Duodenal mucosa (tissue), 2 donors: ENCODE results near the gene ERCC6.

ENCODE experiments used
- H3K27ac ChIP-seq: one replicate; pipeline ENCODE4 v1.7.0; 2013; ENCODE audit warnings: low read depth, low read length
- H3K27me3 ChIP-seq, 2 donors: one replicate each; pipeline ENCODE4 v1.7.0; 2013; ENCODE audit warnings: low read length in 2 of 2, control low read depth in 1 of 2; ENCODE audit not compliant: insufficient read depth in 2 of 2, control insufficient read depth in 1 of 2
- H3K36me3 ChIP-seq, 2 donors: one replicate each; pipeline ENCODE4 v1.7.0; 2013; ENCODE audit warnings: low read length in 2 of 2, control low read depth in 1 of 2; ENCODE audit not compliant: insufficient read depth in 2 of 2, control insufficient read depth in 1 of 2
- H3K4me1 ChIP-seq, 2 donors: one replicate each; pipeline ENCODE4 v1.7.0; 2013; ENCODE audit warnings: low read length in 2 of 2, control low read depth in 1 of 2; ENCODE audit not compliant: insufficient read depth in 2 of 2, control insufficient read depth in 1 of 2
- H3K4me3 ChIP-seq, 2 donors: one replicate each; pipeline ENCODE4 v1.7.0; 2013; ENCODE audit warnings: low read length in 2 of 2, low read depth in 1 of 2
- H3K9ac ChIP-seq, 2 donors: one replicate each; pipeline ENCODE4 v1.7.0; 2013; ENCODE audit warnings: low read length in 2 of 2, low read depth in 1 of 2
- H3K9me3 ChIP-seq, 2 donors: one replicate each; pipeline ENCODE4 v1.7.0; 2013; ENCODE audit warnings: low read length in 2 of 2, control low read depth in 1 of 2; ENCODE audit not compliant: control insufficient read depth in 1 of 2

The ERCC6 gene

GRCh38 chr10:49528977-49529506 lies 9.9 kb downstream of the ERCC6 start:
- Histone ChIP-seq H3K9me3 (no peaks in the 10 kb centered on the region), H3K27ac (no peak overlapping the region), H3K4me1 (no peaks in the 10 kb centered on the region), H3K36me3 (peaks cover 36 to 84% of the 10 kb centered on the region in 2 donors), H3K27me3 (no peaks in the 10 kb centered on the region), H3K9ac (no peak overlapping the region), H3K4me3 (no peak overlapping the region)

DNA sequence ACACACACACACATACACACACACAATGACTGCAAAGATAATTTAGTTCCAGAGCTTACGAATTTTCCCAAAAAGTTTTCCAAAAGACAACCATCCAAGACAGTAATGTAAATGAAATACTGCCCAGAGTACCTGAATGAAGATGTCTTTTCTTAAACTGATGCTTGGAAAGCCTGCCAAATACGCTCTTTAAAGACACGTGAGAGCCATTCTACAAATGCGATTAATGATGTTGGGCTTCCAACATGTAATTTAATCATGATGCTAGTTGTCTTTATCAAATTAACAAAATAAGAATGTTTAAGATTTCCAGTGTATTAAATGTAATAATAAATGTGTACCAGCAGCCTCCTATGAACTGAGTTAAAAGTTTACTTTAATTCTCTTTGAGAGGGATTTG lies 11.1 kb downstream of the ERCC6 start:
- H3K27ac ChIP-seq = no peak overlapping the region
- no peaks in the 10 kb centered on the region for H3K27me3 ChIP-seq
- no peak overlapping the region for H3K4me3 ChIP-seq
- H3K9ac ChIP-seq = no peak overlapping the region
- H3K4me1 ChIP-seq = no peaks in the 10 kb centered on the region
- H3K36me3 ChIP-seq = peaks cover 36 to 87% of the 10 kb centered on the region in 2 donors
- H3K9me3 ChIP-seq = no peaks in the 10 kb centered on the region

DNA sequence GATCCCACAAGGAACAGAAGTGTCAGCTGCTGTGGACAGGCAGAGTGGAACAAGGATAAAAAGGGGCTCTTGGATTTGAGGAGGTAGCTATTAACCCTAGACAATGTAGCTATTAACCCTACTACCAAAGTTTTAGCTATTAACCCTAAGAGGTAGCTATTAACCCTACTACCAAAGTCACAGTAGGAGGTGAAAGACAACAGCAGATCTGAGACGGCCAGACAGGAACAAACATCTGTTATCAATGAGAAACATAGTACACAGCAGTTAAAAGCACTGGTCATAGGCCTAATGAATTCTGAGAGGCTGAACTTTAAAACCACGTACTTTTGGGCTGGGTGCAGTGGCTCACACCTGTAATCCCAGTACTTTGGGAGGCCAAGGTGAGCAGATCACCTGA lies 11.9 kb downstream of the ERCC6 start:
- no peaks in the 10 kb centered on the region for H3K27me3 ChIP-seq
- no peak overlapping the region for H3K9ac ChIP-seq
- no peak overlapping the region for H3K4me3 ChIP-seq
- H3K27ac ChIP-seq = no peak overlapping the region
- H3K36me3 ChIP-seq = peaks cover 29 to 82% of the 10 kb centered on the region in 2 donors
- no peaks in the 10 kb centered on the region for H3K9me3 ChIP-seq
- no peaks in the 10 kb centered on the region for H3K4me1 ChIP-seq

GRCh38 chr10:49526619-49527018 lies 12.3 kb downstream of the ERCC6 start:
- Histone ChIP-seq H3K9ac (no peak overlapping the region), H3K9me3 (no peaks in the 10 kb centered on the region), H3K4me1 (no peaks in the 10 kb centered on the region), H3K4me3 (no peak overlapping the region), H3K27ac (no peak overlapping the region), H3K36me3 (peaks cover 26 to 78% of the 10 kb centered on the region in 2 donors), H3K27me3 (no peaks in the 10 kb centered on the region)

- no peaks in the 10 kb centered on the region for H3K4me1 ChIP-seq
- H3K27ac ChIP-seq = no peak overlapping the region
- no peak overlapping the region for H3K9ac ChIP-seq
- no peaks in the 10 kb centered on the region for H3K9me3 ChIP-seq
- peaks cover 32 to 58% of the 10 kb centered on the region in 2 donors for H3K36me3 ChIP-seq
- H3K4me3 ChIP-seq = no peak overlapping the region
- no peaks in the 10 kb centered on the region for H3K27me3 ChIP-seq
These were observed 14.4 kb downstream of the ERCC6 start for GRCh38 chr10:49524496-49524895.

DNA sequence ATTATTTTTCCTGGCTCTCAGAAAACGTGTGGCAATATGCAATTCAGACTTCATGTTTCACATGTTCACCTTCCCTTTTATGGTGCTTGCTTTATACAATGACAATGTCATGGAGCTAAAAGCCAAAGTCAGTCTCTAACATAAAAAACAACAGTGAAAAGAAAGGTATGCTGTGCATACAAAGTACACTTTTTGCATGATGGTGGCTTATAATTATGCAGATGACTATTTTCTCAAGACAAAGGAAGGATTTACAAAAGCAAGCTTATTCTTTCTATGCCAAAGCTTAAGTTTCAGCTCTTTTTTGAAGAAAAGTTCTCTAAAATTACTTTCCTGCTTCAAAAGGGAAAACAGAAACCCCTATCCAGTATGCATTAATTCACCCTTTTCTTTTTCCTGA lies 15.6 kb downstream of the ERCC6 start:
- Histone ChIP-seq H3K9ac (no peak overlapping the region), H3K4me1 (no peaks in the 10 kb centered on the region), H3K27ac (no peak overlapping the region), H3K36me3 (peaks cover 29 to 48% of the 10 kb centered on the region in 2 donors), H3K4me3 (no peak overlapping the region), H3K27me3 (no peaks in the 10 kb centered on the region), H3K9me3 (no peaks in the 10 kb centered on the region)

DNA sequence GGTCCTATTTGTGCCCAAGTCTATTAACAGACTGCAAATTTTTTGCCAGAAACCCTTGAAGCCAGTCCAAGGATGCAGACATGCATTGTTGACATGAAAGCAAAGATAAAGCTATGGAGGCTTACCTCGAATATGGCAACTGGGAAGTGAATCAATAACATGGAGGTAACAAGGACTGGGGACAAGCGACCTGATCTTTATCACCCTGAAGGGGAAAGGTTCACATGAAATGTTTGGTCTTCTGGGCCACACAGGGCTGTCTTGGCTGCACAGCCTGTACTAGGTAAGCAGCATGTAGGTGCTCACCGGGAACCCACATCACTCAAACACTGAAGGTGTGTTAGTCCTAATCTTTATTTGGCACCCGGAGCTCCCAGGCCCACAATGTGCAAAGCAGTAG lies 17.9 kb downstream of the ERCC6 start:
- no peak overlapping the region for H3K4me3 ChIP-seq
- peaks cover 25 to 39% of the 10 kb centered on the region in 2 donors for H3K36me3 ChIP-seq
- no peaks in the 10 kb centered on the region for H3K4me1 ChIP-seq
- H3K27me3 ChIP-seq = no peaks in the 10 kb centered on the region
- H3K27ac ChIP-seq = no peak overlapping the region
- H3K9ac ChIP-seq = no peak overlapping the region
- no peaks in the 10 kb centered on the region for H3K9me3 ChIP-seq

GRCh38 chr10:49520122-49520775 lies 18.7 kb downstream of the ERCC6 start:
- Histone ChIP-seq H3K4me3 (no peak overlapping the region), H3K9ac (no peak overlapping the region), H3K36me3 (peaks cover 23 to 41% of the 10 kb centered on the region in 2 donors), H3K9me3 (no peaks in the 10 kb centered on the region), H3K27me3 (no peaks in the 10 kb centered on the region), H3K27ac (no peak overlapping the region), H3K4me1 (no peaks in the 10 kb centered on the region)

- H3K27me3 ChIP-seq = no peaks in the 10 kb centered on the region
- H3K36me3 ChIP-seq = peaks cover 25 to 38% of the 10 kb centered on the region in 2 donors
- no peak overlapping the region for H3K9ac ChIP-seq
- no peaks in the 10 kb centered on the region for H3K9me3 ChIP-seq
- H3K27ac ChIP-seq = no peak overlapping the region
- no peaks in the 10 kb centered on the region for H3K4me1 ChIP-seq
- H3K4me3 ChIP-seq = no peak overlapping the region
These were observed 19.2 kb downstream of the ERCC6 start for GRCh38 chr10:49519717-49520116.

DNA sequence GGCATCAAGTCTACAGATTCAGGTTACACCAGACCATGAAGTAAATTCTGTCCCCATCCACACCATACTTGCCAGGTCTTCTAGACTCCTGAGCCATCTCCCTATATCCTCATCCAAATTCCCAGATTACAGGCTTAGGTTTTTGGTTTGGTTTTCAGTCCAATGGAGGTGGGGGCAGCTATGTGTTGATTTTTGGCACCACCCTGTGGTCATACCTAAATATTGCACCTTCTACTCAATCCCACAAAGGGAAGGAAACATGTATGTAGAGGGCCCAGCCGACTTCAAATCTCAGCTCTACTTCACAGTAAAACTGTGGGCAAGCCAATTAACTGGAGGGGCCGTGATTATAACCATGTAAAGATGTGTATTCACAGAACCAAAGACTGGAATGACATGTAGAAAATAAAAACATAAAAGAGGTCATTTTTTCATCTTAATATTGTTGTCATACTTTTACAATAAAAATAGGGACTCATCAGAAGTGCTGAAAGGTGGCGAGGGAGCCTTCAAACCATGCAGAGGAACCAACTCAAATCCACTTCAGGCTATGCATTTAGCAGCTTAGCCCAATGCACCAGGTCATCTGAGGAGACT lies 19.8 kb downstream of the ERCC6 start:
- no peak overlapping the region for H3K4me3 ChIP-seq
- H3K9me3 ChIP-seq = no peaks in the 10 kb centered on the region
- H3K4me1 ChIP-seq = no peaks in the 10 kb centered on the region
- no peaks in the 10 kb centered on the region for H3K27me3 ChIP-seq
- no peak overlapping the region for H3K9ac ChIP-seq
- no peak overlapping the region for H3K27ac ChIP-seq
- peaks cover 22 to 31% of the 10 kb centered on the region in 2 donors for H3K36me3 ChIP-seq
